HG03354 (cell line): ENCODE data around the gene KIF26B.
"Not testable (repeated sequence)": the region's sequence is repeated elsewhere in the genome, so short reads cannot be mapped to it uniquely, and the experiment has no call there.

Experiments
- ATAC-seq: cut with Tn5 transposase; IDR thresholded peaks from one replicate; pipeline ENCODE4 v1.9.1; 2021; ENCODE audit warnings: mild to moderate bottlenecking; ENCODE audit not compliant: unreplicated experiment, poor library complexity, severe bottlenecking

KIF26B gene

GRCh38 chr1:245641384-245641783 is 486.6 kb downstream of the KIF26B start:
- ATAC-seq: no peak

- peak; percentile 20 for ATAC-seq
Measured at GRCh38 chr1:245645406-245645805, 490.6 kb downstream of the KIF26B start.

- peak; percentile 51 for ATAC-seq
Measured at GRCh38 chr1:245645894-245646293, 491.1 kb downstream of the KIF26B start.

GRCh38 chr1:245648749-245649522 is 494.2 kb downstream of the KIF26B start:
- ATAC-seq: no peak

GRCh38 chr1:245649666-245650065 is 494.9 kb downstream of the KIF26B start:
- ATAC-seq: no peak

GRCh38 chr1:245650441-245650960 is 495.7 kb downstream of the KIF26B start:
- ATAC-seq: no peak

- no peak for ATAC-seq
Measured at GRCh38 chr1:245651093-245651492, 496.3 kb downstream of the KIF26B start.

- ATAC-seq: no peak
Measured at GRCh38 chr1:245652116-245652515, 497.3 kb downstream of the KIF26B start.

- ATAC-seq: no peak
Measured at GRCh38 chr1:245652660-245653427, 498.1 kb downstream of the KIF26B start.

GRCh38 chr1:245654460-245655050 is 499.8 kb downstream of the KIF26B start:
- ATAC-seq: no peak

- ATAC-seq: no peak
Measured at GRCh38 chr1:245656189-245656717, 501.5 kb downstream of the KIF26B start.

GRCh38 chr1:245657371-245657770 is 502.6 kb downstream of the KIF26B start:
- no peak for ATAC-seq

GRCh38 chr1:245663373-245663772 is 508.6 kb downstream of the KIF26B start:
- no peak for ATAC-seq

- ATAC-seq: no peak
Measured at GRCh38 chr1:245663841-245664240, 509.1 kb downstream of the KIF26B start.

- ATAC-seq: no peak
Measured at GRCh38 chr1:245666412-245666811, 511.6 kb downstream of the KIF26B start.

- ATAC-seq: no peak
Measured at GRCh38 chr1:245671349-245671748, 516.6 kb downstream of the KIF26B start.

GRCh38 chr1:245671966-245672767 is 517.4 kb downstream of the KIF26B start:
- ATAC-seq: no peak

- ATAC-seq: not testable (repeated sequence)
Measured at GRCh38 chr1:245672836-245673656, 518.3 kb downstream of the KIF26B start.
